ENCODE results near the gene FIBP.

The FIBP gene

DNA sequence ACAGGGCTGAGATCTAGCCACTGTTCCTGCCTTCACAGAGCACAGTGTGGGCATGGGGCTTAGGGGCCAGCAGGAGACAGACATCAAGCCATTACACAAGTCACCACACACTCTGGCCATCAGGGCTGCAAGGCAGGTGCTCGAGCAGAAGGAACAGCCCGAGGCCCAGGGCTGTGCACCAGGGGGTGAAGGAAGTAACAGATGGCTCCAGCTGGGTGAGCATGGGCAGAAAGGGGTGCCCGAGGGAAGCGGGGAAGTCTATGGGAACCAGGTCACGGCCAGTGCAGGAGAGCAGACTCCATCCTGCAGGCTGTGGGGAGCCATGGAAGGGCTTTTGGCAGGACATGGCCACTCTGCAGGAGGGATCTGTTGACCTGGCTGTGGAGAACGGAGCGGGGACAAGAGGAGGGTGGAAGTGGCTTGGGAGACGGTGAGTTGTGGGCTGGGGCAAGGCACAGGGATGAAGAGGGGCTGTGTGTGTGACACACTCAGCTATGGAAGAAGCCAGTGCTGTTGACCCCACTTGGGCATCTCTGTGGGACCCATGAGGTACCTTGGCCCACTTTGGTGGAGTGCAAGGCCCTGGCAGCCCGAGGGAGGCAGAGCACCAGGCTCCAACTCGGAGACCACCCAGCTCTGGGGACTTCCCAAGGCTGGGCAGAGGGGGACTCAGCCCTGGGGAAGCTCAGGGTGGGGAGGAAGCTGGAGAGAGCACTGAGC is 27.0 kb upstream of the FIBP start:
- no peak overlapping the region for H3K4me3 ChIP-seq (ENCODE audit: low read depth, low read length)

GRCh38 chr11:65912845-65913244 is 24.6 kb upstream of the FIBP start:
- no peak overlapping the region for H3K4me3 ChIP-seq (ENCODE audit: low read depth, low read length)

GRCh38 chr11:65911682-65912568 is 23.7 kb upstream of the FIBP start:
- no peak overlapping the region for H3K4me3 ChIP-seq (ENCODE audit: low read depth, low read length)

GRCh38 chr11:65907878-65908277 is 19.6 kb upstream of the FIBP start:
- no peak overlapping the region for H3K4me3 ChIP-seq (ENCODE audit: low read depth, low read length)

GRCh38 chr11:65906602-65907001 is 18.3 kb upstream of the FIBP start:
- no peak overlapping the region for H3K4me3 ChIP-seq (ENCODE audit: low read depth, low read length)

GRCh38 chr11:65903715-65904114 is 15.4 kb upstream of the FIBP start:
- no peak overlapping the region for H3K4me3 ChIP-seq (ENCODE audit: low read depth, low read length)

DNA sequence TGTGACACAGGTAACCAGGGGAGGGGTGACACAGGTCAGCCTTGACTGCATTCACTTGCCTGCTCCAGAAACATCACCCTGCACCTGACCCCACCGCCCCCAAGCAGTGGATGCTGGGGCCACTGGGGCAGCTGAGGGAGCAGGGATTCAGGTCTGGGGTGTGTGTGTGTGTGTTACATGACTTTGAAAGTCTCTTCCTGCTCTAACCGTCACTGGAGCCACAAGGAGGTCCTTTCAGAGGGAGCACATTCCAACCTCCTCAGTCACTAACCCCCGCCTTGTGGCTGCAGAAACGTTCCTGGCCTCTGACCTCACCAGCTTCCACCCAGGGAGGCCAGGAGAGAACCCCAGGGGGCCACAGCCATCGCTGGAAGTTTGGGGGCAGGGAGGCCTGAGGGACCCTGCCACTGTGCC is 14.8 kb upstream of the FIBP start:
- no peak overlapping the region for H3K4me3 ChIP-seq (ENCODE audit: low read depth, low read length)

GRCh38 chr11:65900899-65901180 is 12.6 kb upstream of the FIBP start:
- no peak overlapping the region for H3K4me3 ChIP-seq (ENCODE audit: low read depth, low read length)

- peak within 1 kb of the TSS; percentile 67 for H3K4me3 ChIP-seq (ENCODE audit: low read depth, low read length)
These were observed 12.0 kb upstream of the FIBP start, which contains the start of gene FOSL1 for GRCh38 chr11:65900125-65900898. Gene FOSL1, minus strand, starts transcription at chr11:65900388. Its CDS starts 49 bp downstream, at chr11:65900339.

DNA sequence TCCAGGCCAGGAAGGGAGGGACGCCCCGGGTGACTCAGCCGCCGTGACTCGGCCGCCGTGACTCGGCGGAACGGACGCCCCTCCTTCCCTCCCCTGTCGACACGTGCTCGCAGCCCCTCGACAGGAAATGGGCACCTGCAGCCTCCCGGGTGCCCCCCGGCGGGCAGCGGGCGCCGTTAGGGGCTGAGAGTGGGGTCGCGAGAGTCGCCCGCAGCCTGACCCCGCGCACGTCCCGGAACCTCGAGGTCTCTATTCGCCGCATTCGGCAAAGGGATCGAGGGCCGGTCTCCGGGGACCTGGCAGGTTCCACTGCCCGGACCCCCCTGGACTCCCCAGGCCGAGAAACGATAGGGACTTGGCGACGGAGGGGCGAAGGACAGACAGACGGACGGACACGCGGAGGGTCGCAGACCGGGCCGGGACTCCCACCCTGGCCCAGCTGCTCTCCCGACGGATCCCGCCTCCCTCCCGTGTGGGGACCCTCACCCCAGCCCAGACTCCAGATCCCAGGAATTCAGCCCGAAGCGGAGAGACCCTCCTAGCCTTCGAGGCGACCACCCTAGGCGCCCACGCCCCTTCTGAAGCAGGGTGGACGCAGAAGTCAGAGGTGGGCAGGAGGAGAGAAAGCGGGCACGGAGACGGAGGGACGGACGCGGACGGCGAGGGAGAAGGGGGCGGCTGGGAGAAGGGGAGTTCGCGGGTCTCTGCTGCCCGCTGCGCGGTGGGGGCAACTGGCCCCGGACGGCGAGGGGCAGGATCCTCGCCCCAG is 11.3 kb upstream of the FIBP start:
- peak overlapping the region; percentile 67 for H3K4me3 ChIP-seq (ENCODE audit: low read depth, low read length)

- H3K4me3 ChIP-seq (ENCODE audit: low read depth, low read length), result peak overlapping the region; percentile 67
These were observed 10.5 kb upstream of the FIBP start for GRCh38 chr11:65898656-65899355.

GRCh38 chr11:65897020-65897471 is 8.8 kb upstream of the FIBP start:
- no peak overlapping the region for H3K4me3 ChIP-seq (ENCODE audit: low read depth, low read length)

DNA sequence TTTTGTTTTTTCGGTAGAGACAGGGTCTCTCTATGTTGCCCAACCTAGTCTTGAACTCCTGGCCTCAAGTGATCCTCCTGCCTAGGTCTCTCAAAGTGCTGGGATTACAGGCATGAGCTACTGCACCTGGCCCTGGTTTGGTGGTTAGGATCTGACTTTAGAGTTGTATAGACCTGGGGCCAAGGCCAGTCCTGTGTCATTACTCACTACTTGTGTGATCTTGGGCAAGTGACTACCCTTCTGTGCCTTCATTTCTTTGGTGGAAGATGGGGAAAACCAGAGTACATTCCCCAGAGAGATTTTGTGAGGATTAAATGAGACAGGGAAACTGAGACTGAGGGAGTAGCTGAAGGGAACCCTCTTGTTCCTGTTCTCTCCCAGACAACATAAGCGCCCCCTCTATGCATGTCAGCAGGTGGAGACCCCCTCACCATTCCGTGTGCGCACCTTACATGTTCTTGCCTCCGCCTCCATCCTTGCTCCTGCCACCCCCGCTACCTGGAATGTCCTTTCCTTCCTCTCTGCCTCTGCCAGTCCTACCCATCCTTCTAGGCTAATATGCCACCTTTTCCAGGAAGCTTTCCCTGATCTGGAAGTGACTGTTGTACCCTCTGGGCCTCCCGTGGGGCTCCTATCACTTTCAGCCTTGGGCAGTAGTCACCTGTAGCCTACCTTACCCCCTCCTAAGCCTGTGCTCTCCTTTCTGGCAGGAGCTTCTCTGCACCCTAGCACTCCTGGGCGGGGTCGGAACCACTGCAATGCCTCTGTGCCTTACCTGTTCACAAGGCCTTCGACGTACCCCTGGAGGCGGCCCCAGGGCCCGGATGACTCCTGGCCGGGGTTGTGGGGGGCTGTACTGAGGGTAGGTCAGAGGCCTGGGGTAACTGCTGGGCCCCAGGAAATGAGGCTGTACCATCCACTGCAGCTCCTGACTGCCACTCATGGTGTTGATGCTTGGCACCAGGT is 8.0 kb upstream of the FIBP start:
- H3K4me3 ChIP-seq (ENCODE audit: low read depth, low read length), result no peak overlapping the region

- no peak overlapping the region for H3K4me3 ChIP-seq (ENCODE audit: low read depth, low read length)
These were observed 7.3 kb upstream of the FIBP start for GRCh38 chr11:65895482-65895981.

- no peak overlapping the region for H3K4me3 ChIP-seq (ENCODE audit: low read depth, low read length)
These were observed 5.8 kb upstream of the FIBP start for GRCh38 chr11:65894034-65894591.

- H3K4me3 ChIP-seq (ENCODE audit: low read depth, low read length), result no peak overlapping the region
These were observed 4.5 kb upstream of the FIBP start for GRCh38 chr11:65892661-65893317.

GRCh38 chr11:65892137-65892540 is 3.9 kb upstream of the FIBP start:
- H3K4me3 ChIP-seq (ENCODE audit: low read depth, low read length), result peak overlapping the region; percentile 61
